Measurements from ENCODE around the gene MAP3K21. TPM values are rescaled to one million over a fixed set of nuclear protein-coding genes. Genes with fewer than 3 reads are reported as not detected.
A peak's percentile ranks its signal among the peaks of the same experiment; 100 is the strongest.

The MAP3K21 gene
- total and polyA plus RNA-seq, 9 of the 15 experiments (the other 6 are each of a cell fraction or from before 2014, with no cell fraction given), result 0.23 to 0.86 (median 0.49) TPM

DNA sequence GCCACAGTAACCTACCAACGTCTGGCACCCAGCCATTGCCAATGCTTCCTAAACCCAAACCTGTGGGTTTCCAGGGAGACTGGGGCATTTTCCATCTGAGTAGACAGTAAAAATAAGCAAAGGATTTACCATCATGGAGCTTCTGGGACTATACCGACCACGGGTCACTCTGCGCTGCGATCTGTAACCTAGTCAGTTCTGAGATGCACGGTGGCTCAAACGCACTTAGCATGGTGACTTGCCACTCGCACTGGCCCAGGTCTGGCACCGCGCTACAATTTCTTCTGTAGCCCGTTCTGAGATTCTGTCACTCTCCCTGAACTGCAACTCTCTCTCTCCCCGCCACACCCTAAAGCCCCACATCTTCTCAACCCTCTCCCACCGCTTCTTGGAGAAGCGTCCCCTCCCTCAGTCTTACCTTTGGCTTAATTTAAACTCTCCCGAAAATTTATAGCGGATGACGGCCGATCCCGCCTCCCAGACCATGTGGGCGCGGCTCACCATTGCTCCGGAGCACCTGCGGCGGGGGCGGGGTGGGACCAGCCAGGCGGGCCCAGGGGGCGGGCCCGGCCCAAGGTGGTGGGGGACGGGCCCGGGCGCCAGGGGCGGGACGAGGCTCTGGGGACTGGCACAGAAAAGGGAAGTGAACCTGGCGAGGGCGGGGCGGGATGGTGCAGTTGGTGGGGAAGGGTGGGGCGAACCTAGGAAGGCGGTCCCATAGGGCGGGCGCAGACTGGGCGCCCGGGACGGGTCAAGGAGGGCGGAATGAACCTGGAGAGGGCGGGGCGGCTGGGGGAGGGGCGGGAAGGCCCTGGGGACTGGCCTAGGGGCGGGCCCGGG, 493 bp upstream of the MAP3K21 start (continued):
- TF ChIP-seq, protein P1, sequence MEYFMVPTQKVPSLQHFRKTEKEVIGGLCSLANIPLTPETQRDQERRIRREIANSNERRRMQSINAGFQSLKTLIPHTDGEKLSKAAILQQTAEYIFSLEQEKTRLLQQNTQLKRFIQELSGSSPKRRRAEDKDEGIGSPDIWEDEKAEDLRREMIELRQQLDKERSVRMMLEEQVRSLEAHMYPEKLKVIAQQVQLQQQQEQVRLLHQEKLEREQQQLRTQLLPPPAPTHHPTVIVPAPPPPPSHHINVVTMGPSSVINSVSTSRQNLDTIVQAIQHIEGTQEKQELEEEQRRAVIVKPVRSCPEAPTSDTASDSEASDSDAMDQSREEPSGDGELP (CRISPR knock-in tag; IDR thresholded peaks at IDR 0.05; ENCODE audit: borderline replicate concordance), result 0 out of 2 replicates have a peak, but pooled peaks have one; percentile 20
- TF ChIP-seq SPI1 (IDR thresholded peaks at IDR 0.05; ENCODE audit: borderline replicate concordance, low read depth, low read length) (peak; percentile 92), ZBED1 (IDR thresholded peaks at IDR 0.05) (no peak), NR2C2 (CRISPR knock-in tag; IDR thresholded peaks at IDR 0.05) (no peak), NR2C2 (tag; IDR thresholded peaks at IDR 0.05) (peak; percentile 48; the same call in 1 of the 2 replicates), ZNF57 (CRISPR knock-in tag; IDR thresholded peaks at IDR 0.05) (no peak), ZNF785 (CRISPR knock-in tag; IDR thresholded peaks at IDR 0.05) (no peak), CTBP1 (IDR thresholded peaks at IDR 0.05; ENCODE audit: borderline replicate concordance) (no peak), ZNF274 (IDR thresholded peaks at IDR 0.05; ENCODE audit: borderline replicate concordance, low read depth, low read length) (no peak)
- TF ChIP-seq, protein P2, sequence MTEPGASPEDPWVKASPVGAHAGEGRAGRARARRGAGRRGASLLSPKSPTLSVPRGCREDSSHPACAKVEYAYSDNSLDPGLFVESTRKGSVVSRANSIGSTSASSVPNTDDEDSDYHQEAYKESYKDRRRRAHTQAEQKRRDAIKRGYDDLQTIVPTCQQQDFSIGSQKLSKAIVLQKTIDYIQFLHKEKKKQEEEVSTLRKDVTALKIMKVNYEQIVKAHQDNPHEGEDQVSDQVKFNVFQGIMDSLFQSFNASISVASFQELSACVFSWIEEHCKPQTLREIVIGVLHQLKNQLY (CRISPR knock-in tag; conservative IDR thresholded peaks at IDR 0.05), result no peak
- TF ChIP-seq, protein P3, sequence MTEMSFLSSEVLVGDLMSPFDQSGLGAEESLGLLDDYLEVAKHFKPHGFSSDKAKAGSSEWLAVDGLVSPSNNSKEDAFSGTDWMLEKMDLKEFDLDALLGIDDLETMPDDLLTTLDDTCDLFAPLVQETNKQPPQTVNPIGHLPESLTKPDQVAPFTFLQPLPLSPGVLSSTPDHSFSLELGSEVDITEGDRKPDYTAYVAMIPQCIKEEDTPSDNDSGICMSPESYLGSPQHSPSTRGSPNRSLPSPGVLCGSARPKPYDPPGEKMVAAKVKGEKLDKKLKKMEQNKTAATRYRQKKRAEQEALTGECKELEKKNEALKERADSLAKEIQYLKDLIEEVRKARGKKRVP (CRISPR knock-in tag; IDR thresholded peaks at IDR 0.05), result no peak
- TF ChIP-seq, protein P4, sequence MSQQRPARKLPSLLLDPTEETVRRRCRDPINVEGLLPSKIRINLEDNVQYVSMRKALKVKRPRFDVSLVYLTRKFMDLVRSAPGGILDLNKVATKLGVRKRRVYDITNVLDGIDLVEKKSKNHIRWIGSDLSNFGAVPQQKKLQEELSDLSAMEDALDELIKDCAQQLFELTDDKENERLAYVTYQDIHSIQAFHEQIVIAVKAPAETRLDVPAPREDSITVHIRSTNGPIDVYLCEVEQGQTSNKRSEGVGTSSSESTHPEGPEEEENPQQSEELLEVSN (IDR thresholded peaks at IDR 0.05; ENCODE audit: borderline replicate concordance in 1 of 2, extremely low read depth in 1 of 2, insufficient read depth in 1 of 2, insufficient read length in 1 of 2, low read depth in 1 of 2, low read length in 1 of 2, poor library complexity in 1 of 2, severe bottlenecking in 1 of 2), result peak in 1 of 2 experiments; percentile 22
